ENCODE results near the gene MCRS1.

Gene MCRS1

DNA sequence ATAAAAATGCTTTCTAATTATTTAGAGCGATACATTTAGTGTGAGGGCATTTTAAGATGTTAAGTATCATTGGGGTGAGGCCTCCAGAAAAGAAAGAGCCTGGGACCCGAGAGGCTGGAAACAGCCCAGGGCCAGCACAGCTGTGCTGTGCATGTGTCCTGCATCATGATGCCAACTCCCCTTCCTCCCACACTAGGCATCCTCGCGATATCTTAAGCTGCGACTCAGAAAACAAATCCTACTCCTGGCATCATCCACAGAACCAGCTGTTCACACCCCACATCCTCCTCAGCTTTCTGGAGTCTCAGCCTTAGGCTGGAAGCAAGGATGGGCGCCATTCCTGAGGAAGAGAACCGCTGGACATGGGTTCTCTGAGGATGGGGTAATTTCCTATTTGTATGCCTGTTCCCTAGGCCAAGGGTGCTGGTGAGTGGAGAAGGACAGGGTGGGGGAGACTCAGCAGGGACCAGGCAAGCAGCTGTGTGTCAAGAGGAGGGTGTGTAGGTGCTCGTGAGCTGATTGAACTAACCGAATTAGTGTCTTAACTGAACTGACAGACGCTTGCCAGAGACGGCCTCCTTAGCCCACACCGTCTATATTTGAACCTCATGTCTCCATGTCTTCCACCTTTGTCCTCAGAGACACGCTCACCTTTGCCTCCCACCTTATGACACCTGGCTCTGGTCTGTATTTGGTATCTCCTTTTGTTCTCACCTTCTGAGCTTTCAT is 15.6 kb upstream of the MCRS1 start:
- DNase-seq: no peak
- Mint-ChIP-seq H3K4me3 (no peak overlapping the region), H3K27ac (no peak overlapping the region), H3K4me1 (peaks cover 50% of the 10 kb centered on the region), H3K27me3 (ENCODE audit: low read depth, poor library complexity) (peaks cover 5% of the 10 kb centered on the region), H3K9me3 (no peaks in the 10 kb centered on the region), H3K36me3 (ENCODE audit: low read depth) (peaks cover 21% of the 10 kb centered on the region)
- TF ChIP-seq, protein P1, sequence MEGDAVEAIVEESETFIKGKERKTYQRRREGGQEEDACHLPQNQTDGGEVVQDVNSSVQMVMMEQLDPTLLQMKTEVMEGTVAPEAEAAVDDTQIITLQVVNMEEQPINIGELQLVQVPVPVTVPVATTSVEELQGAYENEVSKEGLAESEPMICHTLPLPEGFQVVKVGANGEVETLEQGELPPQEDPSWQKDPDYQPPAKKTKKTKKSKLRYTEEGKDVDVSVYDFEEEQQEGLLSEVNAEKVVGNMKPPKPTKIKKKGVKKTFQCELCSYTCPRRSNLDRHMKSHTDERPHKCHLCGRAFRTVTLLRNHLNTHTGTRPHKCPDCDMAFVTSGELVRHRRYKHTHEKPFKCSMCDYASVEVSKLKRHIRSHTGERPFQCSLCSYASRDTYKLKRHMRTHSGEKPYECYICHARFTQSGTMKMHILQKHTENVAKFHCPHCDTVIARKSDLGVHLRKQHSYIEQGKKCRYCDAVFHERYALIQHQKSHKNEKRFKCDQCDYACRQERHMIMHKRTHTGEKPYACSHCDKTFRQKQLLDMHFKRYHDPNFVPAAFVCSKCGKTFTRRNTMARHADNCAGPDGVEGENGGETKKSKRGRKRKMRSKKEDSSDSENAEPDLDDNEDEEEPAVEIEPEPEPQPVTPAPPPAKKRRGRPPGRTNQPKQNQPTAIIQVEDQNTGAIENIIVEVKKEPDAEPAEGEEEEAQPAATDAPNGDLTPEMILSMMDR (IDR thresholded peaks at IDR 0.05): no peak

DNA sequence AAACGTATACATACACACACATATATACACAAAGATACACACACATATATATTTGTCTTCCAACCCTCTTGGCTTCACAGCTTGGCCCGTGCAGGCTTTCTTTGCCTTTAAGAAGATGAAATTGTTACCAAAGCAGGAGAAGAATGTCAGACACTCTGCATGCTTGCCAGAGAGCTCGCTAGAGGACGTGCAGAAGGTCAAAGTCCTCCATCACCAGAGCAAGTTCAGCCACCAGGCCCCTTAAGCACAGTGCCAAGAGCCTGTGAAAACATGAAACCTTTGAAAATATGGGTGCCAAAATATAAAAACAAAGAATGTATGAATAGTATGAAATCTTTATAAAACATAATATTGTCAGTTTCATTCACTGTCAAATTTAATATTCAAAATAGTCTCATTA is 14.9 kb upstream of the MCRS1 start:
- H3K9me3 Mint-ChIP-seq: no peaks in the 10 kb centered on the region
- H3K27ac Mint-ChIP-seq: no peak overlapping the region
- H3K4me1 Mint-ChIP-seq: peaks cover 50% of the 10 kb centered on the region
- no peak for DNase-seq
- H3K27me3 Mint-ChIP-seq (ENCODE audit: low read depth, poor library complexity): peaks cover 6% of the 10 kb centered on the region
- TF ChIP-seq, protein P1 (IDR thresholded peaks at IDR 0.05): no peak
- no peak overlapping the region for H3K4me3 Mint-ChIP-seq
- H3K36me3 Mint-ChIP-seq (ENCODE audit: low read depth): peaks cover 21% of the 10 kb centered on the region

DNA sequence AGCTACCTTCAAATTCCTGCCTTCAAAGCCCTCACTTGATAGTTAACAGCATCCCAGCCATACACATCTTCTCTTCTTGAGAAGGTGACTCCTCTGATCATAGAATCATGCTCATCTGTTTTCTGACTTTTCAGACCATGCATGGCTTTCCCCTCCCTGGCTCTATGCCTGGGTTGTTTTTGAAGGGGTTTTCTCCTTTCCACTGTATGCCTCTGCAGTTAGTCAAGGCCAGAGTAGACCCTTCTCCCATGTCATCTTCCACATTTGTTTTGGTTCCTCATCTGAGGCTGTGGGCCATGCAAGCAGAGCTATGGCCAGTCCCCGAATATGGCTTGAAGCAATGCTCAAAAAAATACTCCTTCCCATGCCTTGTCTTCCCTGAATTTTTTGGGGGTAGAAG is 14.3 kb upstream of the MCRS1 start:
- DNase-seq: no peak
- TF ChIP-seq, protein P1 (IDR thresholded peaks at IDR 0.05): no peak
- H3K9me3 Mint-ChIP-seq: no peaks in the 10 kb centered on the region
- peaks cover 6% of the 10 kb centered on the region for H3K27me3 Mint-ChIP-seq (ENCODE audit: low read depth, poor library complexity)
- H3K4me3 Mint-ChIP-seq: peak overlapping the region; percentile 59
- peaks cover 50% of the 10 kb centered on the region for H3K4me1 Mint-ChIP-seq
- H3K36me3 Mint-ChIP-seq (ENCODE audit: low read depth): peaks cover 21% of the 10 kb centered on the region
- peak overlapping the region; percentile 57 for H3K27ac Mint-ChIP-seq

DNA sequence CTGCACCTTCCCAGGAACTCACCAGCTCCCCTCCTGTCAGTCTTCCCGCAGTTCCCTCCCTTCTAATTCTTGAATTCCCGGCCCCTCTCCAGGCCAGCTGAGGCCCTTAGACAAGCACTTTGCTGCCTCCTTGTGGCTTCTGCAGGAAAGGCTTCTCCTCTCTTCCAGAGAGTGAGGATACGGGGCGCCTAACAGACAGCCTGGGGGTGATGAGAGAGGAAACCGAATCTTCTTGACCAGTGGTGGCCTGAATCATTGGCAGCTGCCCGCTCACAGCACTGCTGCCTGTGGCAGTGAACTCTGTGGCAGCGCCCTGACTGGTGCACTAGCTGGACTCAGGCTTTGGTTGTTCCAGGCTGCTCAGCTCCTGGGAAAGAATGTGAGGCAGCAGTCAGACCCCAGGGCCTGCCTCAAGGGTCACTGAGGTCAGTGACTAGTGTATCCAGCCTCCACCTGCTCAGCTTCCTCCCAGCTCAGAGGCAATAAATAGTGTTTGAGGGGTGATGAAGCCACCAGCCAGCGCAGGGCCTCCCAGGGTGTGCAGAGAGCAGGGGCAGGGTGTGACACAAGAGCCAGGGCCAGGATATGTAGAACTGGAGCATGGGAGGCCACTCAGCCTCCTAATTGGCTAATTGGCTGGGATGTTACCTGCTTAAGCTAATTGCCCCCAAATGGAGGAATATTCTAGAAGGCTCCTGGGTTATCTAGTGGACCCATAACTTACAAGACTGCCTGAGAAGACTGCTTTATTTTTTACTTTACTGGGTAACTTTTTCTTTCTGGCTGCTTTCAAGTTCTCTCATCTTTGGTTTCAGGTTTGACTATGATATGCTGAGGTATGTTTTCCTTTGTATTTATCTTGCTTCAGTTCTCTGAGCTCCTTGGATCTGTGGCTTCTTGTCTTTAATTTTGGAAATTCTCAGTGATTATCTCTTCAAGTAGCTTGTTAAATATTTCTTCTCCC is 12.9 kb upstream of the MCRS1 start:
- TF ChIP-seq, protein P1 (IDR thresholded peaks at IDR 0.05): peak; percentile 74
- H3K4me3 Mint-ChIP-seq: peak overlapping the region; percentile 18
- H3K36me3 Mint-ChIP-seq (ENCODE audit: low read depth): peaks cover 20% of the 10 kb centered on the region
- peak overlapping the region; percentile 92 for H3K27ac Mint-ChIP-seq
- H3K4me1 Mint-ChIP-seq: peaks cover 50% of the 10 kb centered on the region
- DNase-seq: peak; percentile 87
- H3K9me3 Mint-ChIP-seq: no peaks in the 10 kb centered on the region
- H3K27me3 Mint-ChIP-seq (ENCODE audit: low read depth, poor library complexity): peaks cover 6% of the 10 kb centered on the region

DNA sequence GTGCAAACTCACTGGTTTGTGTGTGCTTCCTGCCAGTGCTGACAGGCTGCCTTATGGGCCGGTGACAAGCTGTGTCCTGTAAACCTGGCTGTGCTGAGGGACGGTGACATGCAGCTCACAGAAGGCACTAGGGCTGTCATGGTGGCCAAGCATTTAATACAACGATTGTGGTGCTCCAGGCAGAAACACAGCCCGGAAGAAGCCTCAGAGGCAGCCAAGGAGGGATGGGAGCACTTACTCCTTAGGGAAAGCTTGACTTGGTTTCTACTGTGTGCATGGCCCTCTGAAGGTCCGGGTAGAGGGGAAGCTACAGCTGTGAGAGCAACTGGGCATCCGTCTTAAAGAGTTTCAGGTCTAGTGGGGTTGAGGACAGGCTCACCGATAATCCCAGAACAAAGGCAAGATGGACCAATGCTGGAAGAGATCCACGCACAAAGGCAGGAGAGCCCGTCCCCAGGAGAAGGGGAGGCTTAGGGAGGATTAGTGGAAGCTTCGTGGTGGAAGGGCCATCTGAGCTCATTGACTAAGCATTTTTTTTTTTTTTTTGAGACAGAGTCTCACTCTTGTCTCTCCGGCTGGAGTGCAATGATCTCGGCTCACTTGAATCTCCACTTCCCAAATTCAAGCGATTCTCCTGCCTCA is 10.7 kb upstream of the MCRS1 start:
- Mint-ChIP-seq H3K36me3 (ENCODE audit: low read depth) (peaks cover 34% of the 10 kb centered on the region), H3K4me3 (no peak overlapping the region), H3K27me3 (ENCODE audit: low read depth, poor library complexity) (peaks cover 3% of the 10 kb centered on the region), H3K27ac (no peak overlapping the region), H3K9me3 (no peaks in the 10 kb centered on the region), H3K4me1 (peaks cover 36% of the 10 kb centered on the region)
- TF ChIP-seq, protein P1 (IDR thresholded peaks at IDR 0.05): no peak
- DNase-seq: no peak

All from nephron progenitor cell (in vitro differentiated cells).